ENCODE results near the gene HNRNPUL1. TPM values are rescaled to one million over a fixed set of nuclear protein-coding genes. Genes with fewer than 3 reads are reported as not detected.

Gene HNRNPUL1
- total and polyA plus RNA-seq, 2 experiments from 2014 or later, result 204 to 207 TPM

DNA sequence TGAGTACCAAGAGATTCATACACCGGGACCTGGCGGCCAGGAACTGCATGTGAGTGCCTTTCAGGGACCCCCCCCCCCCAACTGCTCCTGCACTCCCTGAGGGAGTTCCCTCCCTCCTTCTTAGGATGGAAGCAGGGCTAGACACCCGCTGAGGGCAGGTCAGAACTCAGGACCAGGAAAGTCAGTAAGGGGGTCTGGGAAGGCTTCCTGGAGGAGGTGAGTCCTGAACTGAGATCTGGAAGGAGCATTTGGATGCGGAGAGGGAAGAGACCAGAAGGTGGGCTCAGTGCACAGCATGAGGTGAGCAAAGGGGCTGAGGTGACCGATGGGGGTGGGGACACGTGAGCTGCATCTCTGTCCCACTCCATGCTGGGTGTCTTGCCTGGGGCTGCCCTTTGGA, 10.5 kb upstream of the HNRNPUL1 start (continued):
- TF ChIP-seq, protein P1, sequence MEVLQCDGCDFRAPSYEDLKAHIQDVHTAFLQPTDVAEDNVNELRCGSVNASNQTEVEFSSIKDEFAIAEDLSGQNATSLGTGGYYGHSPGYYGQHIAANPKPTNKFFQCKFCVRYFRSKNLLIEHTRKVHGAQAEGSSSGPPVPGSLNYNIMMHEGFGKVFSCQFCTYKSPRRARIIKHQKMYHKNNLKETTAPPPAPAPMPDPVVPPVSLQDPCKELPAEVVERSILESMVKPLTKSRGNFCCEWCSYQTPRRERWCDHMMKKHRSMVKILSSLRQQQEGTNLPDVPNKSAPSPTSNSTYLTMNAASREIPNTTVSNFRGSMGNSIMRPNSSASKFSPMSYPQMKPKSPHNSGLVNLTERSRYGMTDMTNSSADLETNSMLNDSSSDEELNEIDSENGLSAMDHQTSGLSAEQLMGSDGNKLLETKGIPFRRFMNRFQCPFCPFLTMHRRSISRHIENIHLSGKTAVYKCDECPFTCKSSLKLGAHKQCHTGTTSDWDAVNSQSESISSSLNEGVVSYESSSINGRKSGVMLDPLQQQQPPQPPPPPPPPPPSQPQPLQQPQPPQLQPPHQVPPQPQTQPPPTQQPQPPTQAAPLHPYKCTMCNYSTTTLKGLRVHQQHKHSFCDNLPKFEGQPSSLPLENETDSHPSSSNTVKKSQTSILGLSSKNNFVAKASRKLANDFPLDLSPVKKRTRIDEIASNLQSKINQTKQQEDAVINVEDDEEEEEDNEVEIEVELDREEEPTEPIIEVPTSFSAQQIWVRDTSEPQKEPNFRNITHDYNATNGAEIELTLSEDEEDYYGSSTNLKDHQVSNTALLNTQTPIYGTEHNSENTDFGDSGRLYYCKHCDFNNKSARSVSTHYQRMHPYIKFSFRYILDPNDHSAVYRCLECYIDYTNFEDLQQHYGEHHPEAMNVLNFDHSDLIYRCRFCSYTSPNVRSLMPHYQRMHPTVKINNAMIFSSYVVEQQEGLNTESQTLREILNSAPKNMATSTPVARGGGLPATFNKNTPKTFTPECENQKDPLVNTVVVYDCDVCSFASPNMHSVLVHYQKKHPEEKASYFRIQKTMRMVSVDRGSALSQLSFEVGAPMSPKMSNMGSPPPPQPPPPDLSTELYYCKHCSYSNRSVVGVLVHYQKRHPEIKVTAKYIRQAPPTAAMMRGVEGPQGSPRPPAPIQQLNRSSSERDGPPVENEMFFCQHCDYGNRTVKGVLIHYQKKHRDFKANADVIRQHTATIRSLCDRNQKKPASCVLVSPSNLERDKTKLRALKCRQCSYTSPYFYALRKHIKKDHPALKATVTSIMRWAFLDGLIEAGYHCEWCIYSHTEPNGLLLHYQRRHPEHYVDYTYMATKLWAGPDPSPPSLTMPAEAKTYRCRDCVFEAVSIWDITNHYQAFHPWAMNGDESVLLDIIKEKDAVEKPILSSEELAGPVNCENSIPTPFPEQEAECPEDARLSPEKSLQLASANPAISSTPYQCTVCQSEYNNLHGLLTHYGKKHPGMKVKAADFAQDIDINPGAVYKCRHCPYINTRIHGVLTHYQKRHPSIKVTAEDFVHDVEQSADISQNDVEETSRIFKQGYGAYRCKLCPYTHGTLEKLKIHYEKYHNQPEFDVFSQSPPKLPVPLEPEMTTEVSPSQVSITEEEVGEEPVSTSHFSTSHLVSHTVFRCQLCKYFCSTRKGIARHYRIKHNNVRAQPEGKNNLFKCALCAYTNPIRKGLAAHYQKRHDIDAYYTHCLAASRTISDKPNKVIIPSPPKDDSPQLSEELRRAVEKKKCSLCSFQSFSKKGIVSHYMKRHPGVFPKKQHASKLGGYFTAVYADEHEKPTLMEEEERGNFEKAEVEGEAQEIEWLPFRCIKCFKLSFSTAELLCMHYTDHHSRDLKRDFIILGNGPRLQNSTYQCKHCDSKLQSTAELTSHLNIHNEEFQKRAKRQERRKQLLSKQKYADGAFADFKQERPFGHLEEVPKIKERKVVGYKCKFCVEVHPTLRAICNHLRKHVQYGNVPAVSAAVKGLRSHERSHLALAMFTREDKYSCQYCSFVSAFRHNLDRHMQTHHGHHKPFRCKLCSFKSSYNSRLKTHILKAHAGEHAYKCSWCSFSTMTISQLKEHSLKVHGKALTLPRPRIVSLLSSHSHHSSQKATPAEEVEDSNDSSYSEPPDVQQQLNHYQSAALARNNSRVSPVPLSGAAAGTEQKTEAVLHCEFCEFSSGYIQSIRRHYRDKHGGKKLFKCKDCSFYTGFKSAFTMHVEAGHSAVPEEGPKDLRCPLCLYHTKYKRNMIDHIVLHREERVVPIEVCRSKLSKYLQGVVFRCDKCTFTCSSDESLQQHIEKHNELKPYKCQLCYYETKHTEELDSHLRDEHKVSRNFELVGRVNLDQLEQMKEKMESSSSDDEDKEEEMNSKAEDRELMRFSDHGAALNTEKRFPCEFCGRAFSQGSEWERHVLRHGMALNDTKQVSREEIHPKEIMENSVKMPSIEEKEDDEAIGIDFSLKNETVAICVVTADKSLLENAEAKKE (CRISPR knock-in tag; IDR thresholded peaks at IDR 0.05), result no peak
- TF ChIP-seq NANOG (IDR thresholded peaks at IDR 0.05; ENCODE audit: borderline replicate concordance), result no peak
- no peak for TF ChIP-seq STAT1 (IDR thresholded peaks at IDR 0.05; ENCODE audit: unreplicated experiment)

- no peak overlapping the region for H3K27ac ChIP-seq (ENCODE audit: low read depth)
- H3K27me3 ChIP-seq (ENCODE audit: insufficient read depth), result no peaks in the 10 kb centered on the region
- TF ChIP-seq EZH2phosphoT487 (IDR thresholded peaks at IDR 0.05; ENCODE audit: unreplicated experiment) (no peak), CREB1 (CRISPR knock-in tag; IDR thresholded peaks at IDR 0.05; ENCODE audit: low read depth) (no peak), POLR2AphosphoS5 (IDR thresholded peaks at IDR 0.05; ENCODE audit: low read depth) (no peak), STAT1 (IDR thresholded peaks at IDR 0.05; ENCODE audit: unreplicated experiment) (no peak)
- TF ChIP-seq, protein P2, sequence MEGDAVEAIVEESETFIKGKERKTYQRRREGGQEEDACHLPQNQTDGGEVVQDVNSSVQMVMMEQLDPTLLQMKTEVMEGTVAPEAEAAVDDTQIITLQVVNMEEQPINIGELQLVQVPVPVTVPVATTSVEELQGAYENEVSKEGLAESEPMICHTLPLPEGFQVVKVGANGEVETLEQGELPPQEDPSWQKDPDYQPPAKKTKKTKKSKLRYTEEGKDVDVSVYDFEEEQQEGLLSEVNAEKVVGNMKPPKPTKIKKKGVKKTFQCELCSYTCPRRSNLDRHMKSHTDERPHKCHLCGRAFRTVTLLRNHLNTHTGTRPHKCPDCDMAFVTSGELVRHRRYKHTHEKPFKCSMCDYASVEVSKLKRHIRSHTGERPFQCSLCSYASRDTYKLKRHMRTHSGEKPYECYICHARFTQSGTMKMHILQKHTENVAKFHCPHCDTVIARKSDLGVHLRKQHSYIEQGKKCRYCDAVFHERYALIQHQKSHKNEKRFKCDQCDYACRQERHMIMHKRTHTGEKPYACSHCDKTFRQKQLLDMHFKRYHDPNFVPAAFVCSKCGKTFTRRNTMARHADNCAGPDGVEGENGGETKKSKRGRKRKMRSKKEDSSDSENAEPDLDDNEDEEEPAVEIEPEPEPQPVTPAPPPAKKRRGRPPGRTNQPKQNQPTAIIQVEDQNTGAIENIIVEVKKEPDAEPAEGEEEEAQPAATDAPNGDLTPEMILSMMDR (conservative IDR thresholded peaks at IDR 0.05; ENCODE audit: low read depth in 2 of 2), result no peak
- TF ChIP-seq, protein P3, sequence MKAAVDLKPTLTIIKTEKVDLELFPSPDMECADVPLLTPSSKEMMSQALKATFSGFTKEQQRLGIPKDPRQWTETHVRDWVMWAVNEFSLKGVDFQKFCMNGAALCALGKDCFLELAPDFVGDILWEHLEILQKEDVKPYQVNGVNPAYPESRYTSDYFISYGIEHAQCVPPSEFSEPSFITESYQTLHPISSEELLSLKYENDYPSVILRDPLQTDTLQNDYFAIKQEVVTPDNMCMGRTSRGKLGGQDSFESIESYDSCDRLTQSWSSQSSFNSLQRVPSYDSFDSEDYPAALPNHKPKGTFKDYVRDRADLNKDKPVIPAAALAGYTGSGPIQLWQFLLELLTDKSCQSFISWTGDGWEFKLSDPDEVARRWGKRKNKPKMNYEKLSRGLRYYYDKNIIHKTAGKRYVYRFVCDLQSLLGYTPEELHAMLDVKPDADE (IDR thresholded peaks at IDR 0.05), result no peak
- no peak overlapping the region for H3K4me2 ChIP-seq
- H3K4me1 ChIP-seq (ENCODE audit: insufficient read depth), result no peaks in the 10 kb centered on the region
- Mint-ChIP-seq H3K36me3 (ENCODE audit: low read depth) (peaks cover 65% of the 10 kb centered on the region), H3K27me3 (ENCODE audit: insufficient read depth, low read depth, poor library complexity) (peaks cover 4% of the 10 kb centered on the region), H3K27ac (no peak overlapping the region), H3K4me3 (no peak overlapping the region), H3K9me3 (no peaks in the 10 kb centered on the region; the same call in 2 of the 3 replicates), H3K4me1 (no peaks in the 10 kb centered on the region)
- DNase-seq (ENCODE audit: low spot score) (no peak), ATAC-seq (no peak)
- peaks cover 6% of the 10 kb centered on the region; the same call in 1 of the 2 replicates for H3K36me3 ChIP-seq (ENCODE audit: insufficient read depth)
- no peak overlapping the region for H3K4me3 ChIP-seq
- peaks cover 2% of the 10 kb centered on the region; the same call in 1 of the 2 replicates for H3F3A ChIP-seq (replicated peaks; ENCODE audit: low read depth)
- H4K20me1 ChIP-seq (replicated peaks; ENCODE audit: insufficient read depth), result no peaks in the 10 kb centered on the region
- H2AFZ ChIP-seq, result no peak overlapping the region
- H3K79me2 ChIP-seq (replicated peaks; ENCODE audit: insufficient read depth), result no peaks in the 10 kb centered on the region
- H3K9me2 ChIP-seq (ENCODE audit: insufficient read depth), result no peaks in the 10 kb centered on the region
These were observed 9.0 kb upstream of the HNRNPUL1 start for GRCh38 chr19:41255171-41255570.
